ENCODE measurements around the gene OR2D3. TPM values are rescaled to one million over a fixed set of nuclear protein-coding genes. Genes with fewer than 3 reads are reported as not detected.

The OR2D3 gene
- total and polyA plus RNA-seq, 8 donors: not detected

GRCh38 chr11:6892400-6892799 is 28.4 kb upstream of the OR2D3 start, which contains the start of gene OR2D2:
Gene OR2D2, minus strand, starts transcription at chr11:6892500. Its CDS starts 0 bp downstream, at chr11:6892500.
- TF ChIP-seq EP300 (IDR thresholded peaks at IDR 0.05): no peak
- no peak for TF ChIP-seq POLR2AphosphoS5 (IDR thresholded peaks at IDR 0.05)
- TF ChIP-seq CTCF (IDR thresholded peaks at IDR 0.05): no peak
- no peak for TF ChIP-seq POLR2A (IDR thresholded peaks at IDR 0.05)

GRCh38 chr11:6894097-6894496 is 26.7 kb upstream of the OR2D3 start:
- H3K27ac ChIP-seq: no peak overlapping the region
- intact Hi-C loops (cut with DNase I; ENCODE audit: low total_unique reads): no loop called here
- TF ChIP-seq POLR2AphosphoS5 (IDR thresholded peaks at IDR 0.05) (no peak), CTCF (IDR thresholded peaks at IDR 0.05) (no peak), EP300 (IDR thresholded peaks at IDR 0.05) (no peak), POLR2A (IDR thresholded peaks at IDR 0.05) (no peak)
- no peaks in the 10 kb centered on the region for H3K27me3 ChIP-seq
- DNase-seq: no peak
- H3K36me3 ChIP-seq: no peaks in the 10 kb centered on the region
- H3K9me3 ChIP-seq: no peaks in the 10 kb centered on the region
- H3K4me3 ChIP-seq: no peak overlapping the region
- no peaks in the 10 kb centered on the region for H3K4me1 ChIP-seq

More at GRCh38 chr11:6892400-6892799, 28.4 kb upstream of the OR2D3 start, which contains the start of gene OR2D2:
- no peaks in the 10 kb centered on the region for H3K27me3 ChIP-seq
- peaks cover 0 to 10% (median 4%) of the 10 kb centered on the region in 4 donors for H3K9me3 ChIP-seq
- H3K27ac ChIP-seq: no peak within 1 kb of the TSS
- H3K4me3 ChIP-seq: no peak within 1 kb of the TSS
- H3K4me1 ChIP-seq: no peaks in the 10 kb centered on the region
- H3K36me3 ChIP-seq: no peaks in the 10 kb centered on the region
- intact Hi-C loops (cut with DNase I; ENCODE audit: low total_unique reads): no loop called here
- no peak for DNase-seq
- 68 to 84% (median 77%) methylated on average over 2 of the region's 2 CpGs for WGBS, 5 donors

DNA sequence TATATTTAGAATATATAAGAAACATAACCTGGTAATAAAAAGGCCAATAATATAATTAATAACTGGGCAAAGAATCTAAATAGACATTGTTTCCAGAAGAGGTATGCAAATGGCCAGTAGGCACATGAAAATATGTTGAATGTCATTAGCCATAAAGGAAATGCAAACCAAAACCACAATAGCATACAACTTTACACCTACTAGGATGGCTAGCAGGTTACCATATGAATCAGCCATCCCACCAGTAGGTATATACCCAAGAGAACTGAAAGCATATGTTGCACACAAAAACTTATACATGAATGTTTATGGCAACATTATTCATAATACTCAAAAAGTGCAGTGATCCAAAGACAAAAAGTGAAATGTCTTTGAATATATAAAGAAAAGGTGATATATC is 25.8 kb upstream of the OR2D3 start:
- Histone ChIP-seq H3K27me3 (no peaks in the 10 kb centered on the region), H3K9me3 (no peaks in the 10 kb centered on the region), H3K27ac (no peak overlapping the region), H3K4me3 (no peak overlapping the region), H3K4me1 (no peaks in the 10 kb centered on the region), H3K36me3 (no peaks in the 10 kb centered on the region)
- TF ChIP-seq POLR2A (IDR thresholded peaks at IDR 0.05) (no peak), CTCF (IDR thresholded peaks at IDR 0.05) (no peak), EP300 (IDR thresholded peaks at IDR 0.05) (no peak), POLR2AphosphoS5 (IDR thresholded peaks at IDR 0.05) (no peak)
- DNase-seq: no peak
- intact Hi-C loops (cut with DNase I; ENCODE audit: low total_unique reads): no loop called here

DNA sequence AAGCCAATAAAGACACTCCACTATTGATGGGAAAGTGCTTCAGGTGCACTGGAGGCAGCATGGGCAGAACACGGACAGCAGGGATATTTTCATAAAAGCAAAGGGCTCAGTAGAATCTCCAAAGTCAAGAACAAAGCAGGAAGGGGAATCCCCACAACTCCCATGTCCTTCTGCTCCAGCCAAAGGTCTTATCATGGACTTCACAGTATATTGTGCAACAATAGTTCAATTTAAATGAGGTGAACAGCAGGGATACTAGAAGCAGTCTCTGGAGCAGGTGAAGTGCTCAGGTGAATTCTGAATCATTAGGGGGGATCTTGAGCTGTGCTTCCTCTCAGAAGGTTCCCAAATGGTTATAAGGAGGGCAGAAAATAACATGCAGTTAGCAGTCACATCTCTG is 21.9 kb upstream of the OR2D3 start:
- TF ChIP-seq POLR2AphosphoS5 (IDR thresholded peaks at IDR 0.05): no peak
- no peak for TF ChIP-seq CTCF (IDR thresholded peaks at IDR 0.05)
- TF ChIP-seq EP300 (IDR thresholded peaks at IDR 0.05): no peak
- TF ChIP-seq POLR2A (IDR thresholded peaks at IDR 0.05): no peak
- Histone ChIP-seq H3K27ac (no peak overlapping the region), H3K27me3 (no peaks in the 10 kb centered on the region), H3K9me3 (no peaks in the 10 kb centered on the region), H3K4me3 (no peak overlapping the region), H3K4me1 (no peaks in the 10 kb centered on the region), H3K36me3 (no peaks in the 10 kb centered on the region)
- intact Hi-C loops (cut with DNase I; ENCODE audit: low total_unique reads): no loop called here
- 45 to 66% (median 51%) methylated on average over 1 of the region's 1 CpG for WGBS, 5 donors
- no peak for DNase-seq
